Epithelial cell of proximal tubule (primary cell): Measurements from ENCODE around the gene CDT1. TPM values are rescaled to one million over a fixed set of nuclear protein-coding genes. Genes with fewer than 3 reads are reported as not detected.

Experiments
- DNase-seq: peaks from one replicate; pipeline ENCODE4 v3.0.0-alpha.2; 2011; ENCODE audit warnings: low read depth
- H3K4me3 ChIP-seq: 2 replicates; pipeline ENCODE4 v1.5.1; 2011; ENCODE audit warnings: low read depth, mild to moderate bottlenecking, low read length
- total RNA-seq: library from RNA; depleted of rRNA; stranded (reverse); fragments of >200 nt; gene quantifications from 2 replicates; pipeline ENCODE4 v1.2.3, GENCODE V29; 2015
- TF ChIP-seq, protein P1 (sequence below): conservative IDR thresholded peaks from 2 replicates; pipeline ENCODE4 v1.5.1; 2012; ENCODE audit warnings: low read depth, mild to moderate bottlenecking, low read length

CDT1 gene
- total RNA-seq, 1 donor from 2014 or later = 76.2 TPM

DNA sequence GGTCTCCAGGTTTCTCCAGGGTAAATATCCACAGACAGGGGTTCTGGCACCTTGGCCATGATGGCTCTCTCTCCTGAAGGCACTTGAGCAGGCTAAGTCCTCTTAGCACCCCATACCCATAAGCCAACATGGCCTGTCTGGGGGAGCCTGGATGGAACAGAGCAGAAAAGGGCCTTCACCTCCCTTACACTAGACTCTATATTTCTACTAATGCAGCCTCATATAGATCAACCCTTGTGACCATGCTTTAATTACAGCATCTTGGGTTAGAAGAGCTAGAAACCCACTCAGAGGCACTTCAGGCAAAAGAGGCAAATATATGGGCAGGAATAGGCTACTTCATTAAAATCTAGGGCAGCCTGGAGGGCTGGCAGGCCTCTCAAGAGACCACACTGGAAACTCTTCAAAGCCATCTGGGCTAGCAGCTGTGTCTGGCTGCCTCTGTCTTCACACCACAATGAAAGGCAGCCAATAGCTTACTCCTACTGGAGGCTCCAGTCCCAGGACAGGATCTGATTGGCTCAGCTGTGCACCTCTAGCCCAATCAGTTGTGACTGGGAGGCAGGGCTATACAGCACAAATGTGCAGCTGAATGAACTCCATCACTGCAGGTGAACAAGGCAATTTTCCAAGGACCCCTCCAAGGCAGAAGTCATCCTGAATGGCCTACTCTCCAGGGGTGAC lies 4.7 kb upstream of the CDT1 start:
- no peak for DNase-seq
- no peak overlapping the region for H3K4me3 ChIP-seq
- TF ChIP-seq, protein P1, sequence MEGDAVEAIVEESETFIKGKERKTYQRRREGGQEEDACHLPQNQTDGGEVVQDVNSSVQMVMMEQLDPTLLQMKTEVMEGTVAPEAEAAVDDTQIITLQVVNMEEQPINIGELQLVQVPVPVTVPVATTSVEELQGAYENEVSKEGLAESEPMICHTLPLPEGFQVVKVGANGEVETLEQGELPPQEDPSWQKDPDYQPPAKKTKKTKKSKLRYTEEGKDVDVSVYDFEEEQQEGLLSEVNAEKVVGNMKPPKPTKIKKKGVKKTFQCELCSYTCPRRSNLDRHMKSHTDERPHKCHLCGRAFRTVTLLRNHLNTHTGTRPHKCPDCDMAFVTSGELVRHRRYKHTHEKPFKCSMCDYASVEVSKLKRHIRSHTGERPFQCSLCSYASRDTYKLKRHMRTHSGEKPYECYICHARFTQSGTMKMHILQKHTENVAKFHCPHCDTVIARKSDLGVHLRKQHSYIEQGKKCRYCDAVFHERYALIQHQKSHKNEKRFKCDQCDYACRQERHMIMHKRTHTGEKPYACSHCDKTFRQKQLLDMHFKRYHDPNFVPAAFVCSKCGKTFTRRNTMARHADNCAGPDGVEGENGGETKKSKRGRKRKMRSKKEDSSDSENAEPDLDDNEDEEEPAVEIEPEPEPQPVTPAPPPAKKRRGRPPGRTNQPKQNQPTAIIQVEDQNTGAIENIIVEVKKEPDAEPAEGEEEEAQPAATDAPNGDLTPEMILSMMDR = no peak

DNA sequence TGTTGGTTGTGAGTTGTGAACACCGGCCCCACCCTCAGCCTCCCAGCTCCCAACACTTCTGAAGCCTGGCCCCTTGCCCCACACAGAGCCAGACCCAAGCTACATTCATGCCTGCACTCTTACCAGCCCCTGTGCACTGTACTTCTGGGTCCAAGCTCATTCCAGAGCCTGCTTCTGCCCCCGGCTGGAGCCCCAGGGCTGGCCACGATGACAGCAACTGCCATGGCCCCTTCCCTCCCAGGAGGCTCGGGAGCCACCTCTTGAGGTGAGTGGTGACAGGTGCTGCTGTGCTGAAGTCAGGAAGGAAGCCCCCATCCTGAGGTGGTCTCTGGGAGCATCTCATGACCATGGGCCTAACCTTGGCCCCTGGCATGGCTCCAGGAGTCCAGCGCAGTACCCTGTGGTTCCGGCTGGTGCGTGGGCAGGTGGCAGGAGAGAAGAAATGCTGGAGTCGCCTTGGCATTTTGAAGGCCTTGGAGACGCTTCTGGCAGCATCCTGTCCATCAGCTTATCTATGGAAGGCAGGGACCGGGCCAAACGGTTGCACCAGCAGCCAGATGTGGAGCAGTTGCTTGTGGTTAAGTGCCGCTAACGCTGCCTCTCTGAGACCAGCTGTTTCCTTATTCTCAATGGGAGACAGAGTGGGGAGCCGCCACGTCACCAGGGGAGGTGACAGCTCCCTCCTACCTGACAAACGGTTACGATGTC lies 3.9 kb upstream of the CDT1 start:
- no peak overlapping the region for H3K4me3 ChIP-seq
- TF ChIP-seq, protein P1 = no peak
- no peak for DNase-seq

DNA sequence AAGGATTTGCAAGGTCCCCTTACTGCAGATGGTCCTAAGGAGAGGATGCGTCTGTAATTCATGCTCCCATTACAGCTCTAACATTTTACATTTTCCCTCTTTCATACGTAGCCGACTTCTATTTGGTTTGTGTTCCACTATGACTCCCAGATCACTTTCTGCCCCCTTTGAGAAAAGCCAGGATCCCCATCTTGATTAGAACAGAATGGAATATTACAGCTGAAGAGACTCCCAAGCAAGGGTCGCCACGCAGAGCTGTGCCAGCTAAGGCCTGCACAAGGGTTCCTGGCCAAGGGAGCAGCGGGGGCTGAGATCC lies 3.4 kb upstream of the CDT1 start:
- TF ChIP-seq, protein P1 = no peak
- no peak overlapping the region for H3K4me3 ChIP-seq
- DNase-seq = no peak

DNA sequence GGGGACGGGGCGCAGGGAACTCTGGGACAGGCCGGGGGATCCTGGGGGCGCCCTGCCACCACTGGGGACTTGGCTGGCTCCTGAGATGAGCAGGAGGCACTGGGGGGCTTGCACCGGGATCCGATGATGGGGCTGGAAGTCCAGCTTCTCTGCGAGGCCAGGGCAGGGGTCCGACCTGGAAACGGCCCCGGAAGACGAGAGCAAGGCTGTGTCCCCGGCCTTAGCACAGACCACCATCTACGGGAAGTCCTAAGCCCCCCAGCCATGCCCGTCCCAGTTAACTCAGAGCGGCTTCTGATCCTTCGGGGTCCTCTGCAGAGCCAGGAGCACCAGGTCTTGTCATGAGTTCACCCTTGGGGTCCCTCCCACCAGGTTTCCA lies 573 bp downstream of the CDT1 start:
- peak overlapping the region; percentile 77 for H3K4me3 ChIP-seq
- no peak for DNase-seq
- TF ChIP-seq, protein P1 = no peak

DNA sequence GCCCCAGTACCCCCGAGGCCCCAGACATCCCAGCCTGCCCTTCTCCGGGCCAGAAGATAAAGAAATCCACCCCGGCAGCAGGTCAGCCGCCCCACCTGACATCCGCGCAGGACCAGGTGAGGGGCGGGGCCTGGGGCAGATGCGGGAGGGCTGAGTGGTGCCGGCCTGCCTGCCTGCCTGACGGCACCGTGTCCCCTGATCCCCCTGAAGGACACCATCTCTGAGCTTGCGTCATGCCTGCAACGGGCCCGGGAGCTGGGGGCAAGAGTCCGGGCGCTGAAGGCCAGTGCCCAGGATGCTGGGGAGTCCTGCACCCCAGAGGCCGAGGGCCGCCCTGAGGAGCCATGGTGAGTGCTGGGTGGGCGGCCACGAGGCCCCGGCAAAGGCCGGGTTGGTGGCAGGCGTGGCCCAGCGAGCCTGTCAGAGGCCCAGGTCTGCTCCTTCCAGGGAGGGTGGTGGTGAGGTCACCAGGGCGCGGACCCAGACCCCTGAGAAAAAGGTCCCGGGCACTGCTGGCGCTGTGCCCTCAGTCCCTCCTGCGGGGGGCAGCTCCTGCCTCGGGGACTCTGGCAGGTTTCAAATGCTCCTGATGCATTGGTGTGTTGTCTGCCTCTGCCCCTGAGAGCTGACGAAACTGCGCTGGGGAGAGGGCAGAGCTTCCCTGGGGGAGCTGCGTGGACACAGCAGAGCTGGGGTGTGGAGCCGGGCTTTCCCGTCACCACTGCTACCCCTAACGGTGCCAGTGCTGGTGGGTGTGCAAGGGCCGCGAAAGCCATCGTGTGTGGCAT lies 1.2 kb downstream of the CDT1 start:
- TF ChIP-seq, protein P1 = no peak
- peak overlapping the region; percentile 77 for H3K4me3 ChIP-seq
- no peak for DNase-seq

DNA sequence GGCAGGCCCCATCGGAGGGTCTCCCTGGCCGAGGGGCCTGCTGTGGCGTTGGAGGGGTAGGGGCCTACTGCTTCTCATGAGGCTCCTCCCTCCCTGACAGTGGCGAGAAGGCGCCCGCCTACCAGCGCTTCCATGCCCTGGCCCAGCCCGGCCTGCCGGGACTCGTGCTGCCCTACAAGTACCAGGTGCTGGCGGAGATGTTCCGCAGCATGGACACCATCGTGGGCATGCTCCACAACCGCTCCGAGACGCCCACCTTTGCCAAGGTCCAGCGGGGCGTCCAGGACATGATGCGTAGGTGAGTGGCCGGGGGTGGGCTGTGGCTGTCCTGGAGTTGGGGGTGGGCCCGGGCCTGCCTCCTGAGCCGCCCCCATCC lies 1.7 kb downstream of the CDT1 start:
- no peak overlapping the region for H3K4me3 ChIP-seq
- TF ChIP-seq, protein P1 = no peak
- DNase-seq = no peak
